Measurements from ENCODE around the gene MAPK6. TPM values are rescaled to one million over a fixed set of nuclear protein-coding genes. Genes with fewer than 3 reads are reported as not detected.
A peak's percentile ranks its signal among the peaks of the same experiment; 100 is the strongest.
"Not testable (repeated sequence)": the region's sequence is repeated elsewhere in the genome, so short reads cannot be mapped to it uniquely, and the experiment has no call there.

Gene MAPK6
- total RNA-seq, 2 donors from 2014 or later = 16.6 to 21.5 TPM

- ATAC-seq = peak in 1 of 2 donors; percentile 58
- intact Hi-C loops (cut with DNase I) = no loop called here
- no peak for DNase-seq
Observed at GRCh38 chr15:52031556-52031955, 12.5 kb downstream of the MAPK6 start.

GRCh38 chr15:52037889-52038505 is 19.0 kb downstream of the MAPK6 start:
- no peak for ATAC-seq
- no peak for DNase-seq
- intact Hi-C loops (cut with DNase I) = no loop called here

- intact Hi-C loops (cut with DNase I) = no loop called here
- DNase-seq = no peak
- ATAC-seq = peak; percentile 63 to 84
Observed at GRCh38 chr15:52039925-52040781, 21.1 kb downstream of the MAPK6 start.

GRCh38 chr15:52042051-52042851 is 23.2 kb downstream of the MAPK6 start:
- DNase-seq (no peak), ATAC-seq (no peak)
- intact Hi-C loops (cut with DNase I) = no loop called here

- DNase-seq; ATAC-seq; intact Hi-C loops (cut with DNase I): not testable (repeated sequence)
Observed at GRCh38 chr15:52045795-52046298, 26.8 kb downstream of the MAPK6 start.

- DNase-seq; intact Hi-C loops (cut with DNase I); ATAC-seq: not testable (repeated sequence)
Observed at GRCh38 chr15:52046552-52046951, 27.5 kb downstream of the MAPK6 start.

- intact Hi-C loops (cut with DNase I) = no loop called here
- no peak for DNase-seq
- no peak for ATAC-seq
Observed at GRCh38 chr15:52050416-52050815, 31.4 kb downstream of the MAPK6 start.

GRCh38 chr15:52052066-52052935 is 33.3 kb downstream of the MAPK6 start:
- DNase-seq = no peak
- intact Hi-C loops (cut with DNase I) = no loop called here
- peak; percentile 27 to 68 for ATAC-seq

- ATAC-seq (no peak), DNase-seq (no peak)
- intact Hi-C loops (cut with DNase I) = no loop called here
Observed at GRCh38 chr15:52054381-52054780, 35.4 kb downstream of the MAPK6 start.

GRCh38 chr15:52054858-52055257 is 35.8 kb downstream of the MAPK6 start:
- DNase-seq; intact Hi-C loops (cut with DNase I); ATAC-seq: not testable (repeated sequence)

- ATAC-seq = no peak
- intact Hi-C loops (cut with DNase I) = no loop called here
- DNase-seq = no peak
Observed at GRCh38 chr15:52056001-52056400, 37.0 kb downstream of the MAPK6 start.

GRCh38 chr15:52056496-52056895 is 37.5 kb downstream of the MAPK6 start:
- intact Hi-C loops (cut with DNase I) = no loop called here
- DNase-seq = no peak
- ATAC-seq = no peak

GRCh38 chr15:52057996-52058395 is 39.0 kb downstream of the MAPK6 start:
- intact Hi-C loops (cut with DNase I) = no loop called here
- ATAC-seq (no peak), DNase-seq (no peak)

- ATAC-seq (no peak), DNase-seq (no peak)
- intact Hi-C loops (cut with DNase I) = no loop called here
Observed at GRCh38 chr15:52060501-52060900, 41.5 kb downstream of the MAPK6 start.

GRCh38 chr15:52066842-52067544 is 48.0 kb downstream of the MAPK6 start:
- ATAC-seq (no peak), DNase-seq (no peak)
- intact Hi-C loops (cut with DNase I) = no loop called here

GRCh38 chr15:52067545-52067926 is 48.5 kb downstream of the MAPK6 start:
- intact Hi-C loops (cut with DNase I) = no loop called here
- no peak for DNase-seq
- ATAC-seq = no peak

GRCh38 chr15:52068004-52068615 is 49.1 kb downstream of the MAPK6 start:
- intact Hi-C loops (cut with DNase I) = no loop called here
- DNase-seq (no peak), ATAC-seq (no peak)

- DNase-seq = no peak
- no peak for ATAC-seq
- intact Hi-C loops (cut with DNase I) = no loop called here
Observed at GRCh38 chr15:52069559-52069958, 50.5 kb downstream of the MAPK6 start.

Data from left cardiac atrium (tissue), 4 donors.